Suppressor macrophage treated with lipopolysaccharide for 4 hours (primary cell): ENCODE data around the gene MPZL1.

Experiments
- DNase-seq: peaks from one replicate; pipeline ENCODE4 v3.0.0-alpha.2; 2020

The MPZL1 gene

DNA sequence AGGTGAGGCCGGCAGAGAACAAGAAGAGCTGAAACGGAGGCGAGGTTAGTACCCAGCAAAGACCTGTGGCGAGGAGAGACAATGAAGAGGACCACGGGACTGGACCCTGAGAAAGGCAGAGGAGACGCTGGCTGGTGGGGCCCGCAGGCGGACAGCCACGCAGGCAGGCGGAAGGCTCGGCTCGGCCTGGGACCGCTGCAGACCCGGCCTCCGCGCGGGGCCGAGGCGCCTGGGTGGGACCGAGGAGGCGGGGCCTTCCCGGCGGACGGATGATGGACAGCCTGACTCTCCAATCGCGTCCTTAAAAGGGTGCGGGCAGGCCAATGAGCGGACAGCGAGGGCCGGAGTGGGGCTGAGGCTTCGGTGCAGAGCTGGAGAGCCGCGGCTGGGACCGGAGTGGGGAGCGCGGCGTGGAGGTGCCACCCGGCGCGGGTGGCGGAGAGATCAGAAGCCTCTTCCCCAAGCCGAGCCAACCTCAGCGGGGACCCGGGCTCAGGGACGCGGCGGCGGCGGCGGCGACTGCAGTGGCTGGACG is at the start of gene MPZL1:
Gene MPZL1 (plus strand): TSS at position 366 of the 535 bp plus-strand sequence. CDS start 170 bp downstream, outside the sequence.
- DNase-seq = peak; percentile 96

DNA sequence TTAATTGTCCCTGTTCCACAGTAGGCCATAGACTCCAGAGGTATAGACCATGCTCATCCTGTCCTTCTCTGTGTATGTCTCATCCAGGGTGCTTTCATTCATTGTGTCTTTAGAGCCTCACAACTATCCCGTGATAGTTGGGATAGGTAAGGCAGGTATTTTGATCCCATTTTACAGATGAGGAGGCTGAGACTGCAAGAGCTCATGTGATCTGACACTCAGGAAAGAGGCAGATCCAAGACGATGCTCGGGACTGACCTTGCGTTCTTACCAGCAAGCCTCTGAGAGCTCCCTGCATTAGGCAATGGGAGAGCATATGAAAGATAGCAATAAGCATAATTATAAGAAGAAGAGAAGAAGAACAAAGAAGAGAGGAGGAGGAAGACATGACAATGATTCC is 49.0 kb upstream of the MPZL1 start:
- no peak for DNase-seq

DNA sequence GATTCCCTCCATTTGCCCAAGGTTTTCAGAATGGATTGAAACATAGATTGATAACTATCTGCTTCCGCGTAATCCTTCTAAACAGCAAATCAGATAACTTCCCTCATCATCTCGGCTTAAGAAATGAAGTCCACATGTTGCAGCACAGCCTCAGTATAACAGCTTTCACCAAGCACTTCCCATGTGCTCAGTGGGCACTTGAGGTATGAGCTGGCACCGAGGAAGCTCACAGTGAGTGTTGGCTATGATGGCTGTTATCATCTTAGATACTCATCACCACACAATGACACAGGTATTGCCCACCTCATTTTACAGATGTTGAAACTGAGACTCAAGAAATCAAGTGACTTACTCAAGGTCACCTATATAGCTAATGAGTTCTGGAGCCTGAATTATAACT is 48.5 kb upstream of the MPZL1 start:
- peak; percentile 36 for DNase-seq

DNA sequence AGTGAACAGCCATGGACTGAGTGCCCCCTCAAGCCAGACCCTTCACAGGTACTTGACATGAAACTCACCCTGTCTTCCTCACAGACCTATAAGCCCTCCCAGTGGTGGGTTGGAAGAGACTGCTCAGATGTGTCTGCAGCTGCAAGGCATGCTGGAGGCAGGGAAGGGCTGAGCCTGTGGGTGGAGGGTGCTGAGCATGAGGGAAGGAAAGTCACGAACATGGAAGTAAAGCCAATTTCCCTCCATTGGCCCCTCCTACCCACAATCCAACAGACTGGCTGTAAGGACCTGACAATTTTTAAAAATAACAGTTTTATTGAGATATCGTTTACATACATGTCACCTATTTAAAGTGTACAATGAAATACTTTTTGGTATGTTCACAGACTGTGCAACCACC is 47.6 kb upstream of the MPZL1 start:
- no peak for DNase-seq

DNA sequence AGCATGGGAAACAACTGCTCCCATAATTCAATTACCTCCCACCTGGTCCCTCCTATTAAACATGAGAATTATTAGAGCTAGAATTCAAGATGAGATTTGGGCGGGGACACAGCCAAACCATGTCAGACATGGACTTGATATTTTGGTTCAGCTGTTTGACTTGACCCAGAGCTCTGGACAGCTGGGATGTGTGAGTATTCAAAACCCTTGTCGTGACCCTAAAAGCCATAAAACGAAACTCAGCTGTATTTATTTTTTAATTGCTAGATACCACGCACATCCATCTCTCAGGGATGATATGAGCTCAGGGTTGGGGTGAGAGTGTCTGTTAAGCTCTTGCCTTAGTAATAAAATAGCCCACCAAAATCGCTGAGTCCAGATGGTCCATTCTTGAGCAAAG is 46.3 kb upstream of the MPZL1 start:
- DNase-seq = no peak

DNA sequence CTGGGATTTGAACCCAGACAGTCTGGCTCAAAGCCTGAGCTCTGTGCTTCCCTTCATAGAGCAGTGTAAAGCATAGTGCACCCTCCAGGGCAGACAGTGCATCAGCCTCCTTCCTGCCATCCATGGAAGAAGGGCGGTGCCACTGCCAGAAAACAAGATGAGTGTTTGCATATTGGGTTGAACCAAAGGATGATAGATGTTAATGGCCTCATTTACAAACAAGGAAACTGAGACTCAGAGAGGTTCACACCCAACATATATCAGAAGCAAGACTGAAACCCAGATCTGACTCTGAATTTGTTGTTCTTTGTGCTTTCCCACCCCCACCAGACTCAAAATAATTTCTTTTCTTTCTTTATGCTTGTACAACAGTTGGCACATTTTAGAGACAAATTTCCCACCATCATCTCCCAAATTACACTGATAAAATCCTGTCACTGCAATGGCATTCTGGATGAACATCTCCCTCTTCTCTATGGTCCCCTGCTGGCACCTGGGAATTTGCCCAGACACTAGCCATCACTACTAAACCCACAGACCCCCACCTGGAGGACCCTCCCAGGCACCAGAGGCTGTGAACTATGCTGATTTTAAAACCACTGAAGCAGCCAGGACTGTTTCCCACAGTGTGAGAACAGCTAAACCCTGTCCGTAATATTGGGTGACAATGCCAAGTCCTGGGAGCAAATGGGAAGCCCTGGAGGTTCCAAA is 45.4 kb upstream of the MPZL1 start:
- DNase-seq = no peak

DNA sequence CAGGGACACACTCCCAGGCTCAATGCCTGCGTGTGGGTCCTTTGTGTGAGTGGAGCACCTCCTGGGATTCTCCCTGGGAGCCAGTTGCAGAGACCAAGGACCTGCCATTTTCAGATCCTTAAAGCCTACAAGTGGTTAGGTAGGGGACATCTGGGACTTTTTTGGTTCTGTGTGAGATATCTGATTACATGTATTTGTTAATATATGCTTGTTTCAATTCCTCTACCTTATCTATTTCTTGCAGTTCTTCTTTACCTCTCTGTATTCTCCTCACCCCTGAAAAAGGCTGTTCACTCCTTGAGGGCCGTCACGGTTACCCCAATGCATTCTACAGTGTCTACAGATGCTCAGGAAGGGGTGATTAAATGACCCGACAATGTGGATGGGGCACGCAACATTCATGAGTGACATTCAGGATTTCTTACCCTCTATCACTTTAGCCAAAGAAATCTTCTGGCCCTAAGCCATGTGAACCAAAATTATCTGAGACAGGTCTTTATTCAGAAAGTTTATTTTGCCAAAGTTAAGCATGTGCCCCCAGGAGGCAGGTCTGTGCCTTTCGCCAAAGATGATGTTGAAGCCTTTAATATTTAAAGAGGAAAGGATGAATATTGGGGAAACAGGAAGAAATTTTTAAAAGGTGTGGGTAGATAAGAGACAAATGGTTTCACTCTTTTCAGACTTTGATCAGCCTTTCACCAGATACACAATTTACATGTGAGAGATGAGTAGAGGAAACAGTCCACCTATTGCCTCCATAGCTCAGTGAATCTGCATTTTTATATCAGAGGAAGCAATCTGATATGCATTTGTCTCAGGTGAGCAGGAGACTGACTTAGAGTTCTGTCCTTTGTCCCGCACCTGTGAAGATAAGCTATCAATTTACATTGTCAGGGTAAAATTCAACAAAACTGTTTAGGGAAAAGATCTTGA is 44.6 kb upstream of the MPZL1 start:
- no peak for DNase-seq

DNA sequence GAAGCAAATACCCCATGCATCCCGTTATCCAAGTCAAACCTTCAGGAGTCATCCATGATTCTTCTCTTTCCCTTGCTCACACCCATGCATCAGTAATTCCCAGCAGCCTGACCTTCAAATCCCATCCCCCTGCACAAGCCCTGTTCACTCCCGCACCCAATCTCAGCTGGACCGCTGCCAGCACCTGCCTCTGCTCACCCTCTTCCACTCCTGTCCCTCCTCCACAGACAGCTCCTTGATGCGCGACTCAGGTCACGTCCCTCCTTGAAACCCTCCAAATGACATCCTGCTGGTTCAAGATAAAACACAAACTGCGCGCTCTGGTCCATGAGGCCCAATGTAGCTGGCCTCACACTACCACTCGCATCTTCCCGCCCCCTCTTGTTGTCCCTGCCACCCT is 43.4 kb upstream of the MPZL1 start:
- DNase-seq = no peak

DNA sequence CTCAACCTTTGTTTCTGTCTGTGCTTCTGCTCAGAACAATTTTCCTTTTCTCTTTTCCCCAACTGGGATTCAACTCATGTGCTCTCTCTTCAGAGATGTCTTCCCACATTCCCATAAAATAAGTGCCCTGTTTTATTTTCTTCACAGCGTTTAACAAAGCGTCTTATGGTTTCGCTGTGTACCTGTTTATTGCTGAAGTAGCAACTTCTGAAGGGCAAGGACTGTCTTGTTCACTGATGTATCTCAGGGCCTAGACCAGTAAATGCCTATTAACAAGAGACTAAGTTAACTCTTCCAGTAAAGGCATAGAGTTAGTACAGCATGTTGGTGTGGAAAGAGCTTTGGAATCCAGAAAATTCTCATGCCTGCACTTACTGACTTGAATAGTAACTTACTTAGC is 42.9 kb upstream of the MPZL1 start:
- no peak for DNase-seq

DNA sequence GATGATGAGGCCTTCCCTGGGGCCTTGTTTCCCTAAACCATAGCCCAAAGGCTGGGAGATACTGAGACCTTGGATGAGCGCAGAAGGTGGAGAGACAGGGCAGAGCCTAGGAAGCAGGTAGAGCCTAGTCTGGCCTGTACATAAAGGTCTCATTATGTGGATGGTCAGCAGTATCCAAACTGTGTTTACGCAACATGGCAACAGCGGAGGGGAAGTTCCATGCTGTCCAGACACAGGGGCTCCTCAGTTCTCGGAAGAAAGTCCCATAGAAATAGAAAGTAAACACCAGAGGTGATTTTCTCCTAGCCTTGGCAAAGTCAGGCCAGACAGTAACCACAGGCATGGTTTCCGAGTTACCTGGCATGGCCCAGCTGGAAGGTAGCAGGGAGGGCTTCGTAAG is 42.1 kb upstream of the MPZL1 start:
- DNase-seq = peak; percentile 69

DNA sequence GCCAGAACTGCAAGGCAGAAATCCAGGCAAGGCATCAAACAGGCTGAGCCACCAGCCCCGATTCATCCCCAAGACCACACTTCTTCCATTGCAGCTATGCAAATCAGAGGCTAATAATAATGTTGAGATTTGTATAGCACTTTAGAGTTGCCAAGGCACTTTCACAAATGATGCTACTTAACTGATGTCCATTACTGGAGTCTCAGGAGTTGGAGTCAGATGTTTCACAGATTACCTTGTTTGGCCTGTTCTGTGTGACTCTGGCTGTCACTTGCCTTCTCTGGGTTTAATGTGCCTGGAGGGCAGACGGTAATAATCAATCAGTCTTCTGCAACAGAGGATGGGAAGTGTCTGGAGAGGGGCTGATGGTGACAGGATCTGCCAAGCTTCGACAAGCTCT is 40.8 kb upstream of the MPZL1 start:
- no peak for DNase-seq

DNA sequence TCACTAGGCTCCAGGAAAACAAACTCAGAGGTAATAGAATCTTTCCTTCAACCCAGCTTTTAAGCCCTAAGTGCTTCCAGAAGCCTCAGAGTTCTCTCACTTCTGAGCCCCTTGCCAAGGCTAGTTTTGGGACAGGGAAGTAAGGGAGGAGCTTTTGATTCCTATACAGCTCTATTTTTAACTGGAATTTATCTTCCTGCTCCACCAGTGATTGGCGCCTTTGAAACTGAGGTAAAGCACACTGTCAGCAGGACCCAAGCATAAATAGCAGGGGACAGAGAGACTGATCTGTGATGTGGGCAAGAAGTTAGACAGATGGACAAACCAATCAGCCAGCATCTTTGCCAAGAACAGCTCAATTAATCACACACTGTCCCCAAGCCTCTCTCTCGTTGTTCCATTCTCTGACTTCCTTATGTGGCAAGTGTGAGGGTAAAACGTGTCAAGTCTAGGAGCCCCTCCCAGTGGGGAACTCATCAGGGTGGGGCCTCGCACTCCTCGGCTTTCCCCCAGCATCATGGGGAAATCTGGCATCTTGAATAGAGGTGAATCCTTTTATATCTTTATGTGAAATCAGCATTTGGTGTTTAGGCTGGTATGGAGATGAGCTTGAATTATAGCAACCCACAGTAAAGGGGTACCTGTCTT is 40.2 kb upstream of the MPZL1 start:
- DNase-seq = peak; percentile 58

DNA sequence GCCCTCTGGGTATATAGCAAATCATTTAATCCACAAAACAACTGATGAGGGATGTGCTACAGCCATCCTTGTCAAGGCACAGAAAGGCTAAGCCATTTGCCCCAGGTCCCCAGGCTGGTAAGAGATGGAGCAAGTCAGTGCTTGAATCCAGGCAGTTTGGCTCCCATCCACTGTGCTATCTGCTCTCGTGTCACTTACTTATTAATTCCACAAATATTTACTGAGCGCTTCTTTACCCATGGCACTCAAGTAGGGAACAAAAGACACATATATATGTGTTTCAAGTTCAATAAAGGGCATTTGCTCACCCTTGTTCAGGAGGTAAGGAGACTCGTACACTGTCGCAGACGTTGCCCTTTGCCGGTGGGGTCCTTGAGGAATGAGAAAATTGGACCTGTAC is 38.6 kb upstream of the MPZL1 start:
- DNase-seq = no peak

DNA sequence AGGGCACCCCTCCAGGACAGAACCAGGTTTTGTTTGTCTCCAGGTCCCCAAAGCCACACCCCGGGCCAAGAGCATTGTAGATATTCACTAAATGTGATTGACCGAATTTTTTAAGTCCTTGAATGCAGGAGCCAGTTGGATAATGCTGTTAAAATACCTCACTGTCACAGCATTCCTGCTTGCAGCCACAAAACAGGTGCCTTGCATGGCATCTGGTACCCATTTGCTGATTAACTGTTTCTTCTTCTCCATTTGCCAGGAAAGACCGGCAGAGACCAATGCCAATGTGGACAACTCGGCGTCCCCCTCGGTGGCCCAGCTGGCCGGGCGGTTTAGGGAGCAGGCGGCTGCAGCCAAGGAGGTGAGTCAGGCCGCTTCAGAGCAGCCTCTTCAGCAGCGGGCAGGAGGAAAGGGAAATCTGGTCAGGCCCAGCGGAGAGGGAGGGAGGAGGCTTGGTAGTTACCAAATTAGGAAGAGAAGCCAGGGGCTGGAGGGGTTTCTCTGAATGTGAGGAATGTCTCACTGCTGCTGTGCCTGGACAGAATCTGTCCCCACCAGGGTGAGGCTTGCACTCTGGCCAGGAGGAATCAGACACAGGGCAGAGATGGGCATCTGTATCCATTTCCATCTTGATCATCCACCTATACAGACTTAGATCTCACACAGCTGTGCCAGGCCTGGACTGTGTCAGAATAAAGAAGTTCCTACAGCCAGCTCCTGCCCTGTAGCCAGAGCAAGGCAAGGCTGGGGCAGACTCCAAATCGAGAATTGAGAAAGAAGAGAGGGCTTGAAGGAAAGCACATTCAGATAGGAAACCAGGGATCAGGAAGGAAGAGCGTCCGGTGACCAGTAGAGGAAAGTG is 37.9 kb upstream of the MPZL1 start:
- DNase-seq = no peak

DNA sequence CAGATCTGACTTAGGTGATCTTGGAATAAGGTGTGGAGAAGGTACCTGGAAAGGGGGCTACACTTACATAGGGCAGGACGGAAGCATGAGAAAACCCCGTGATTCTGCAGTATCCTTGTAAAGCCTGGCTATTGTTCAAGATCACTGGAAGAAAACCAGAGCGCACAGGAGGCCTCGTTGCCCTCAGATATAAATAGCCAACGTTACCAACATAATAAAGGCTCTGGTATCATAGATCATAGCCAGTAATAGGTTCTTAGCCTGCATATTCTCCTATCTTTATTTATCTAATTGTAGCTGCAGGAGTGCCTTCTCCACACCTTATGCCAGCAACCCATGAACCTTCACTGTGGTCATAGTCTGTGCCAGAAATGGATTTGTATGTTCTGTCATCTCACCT is 35.9 kb upstream of the MPZL1 start:
- DNase-seq = no peak

DNA sequence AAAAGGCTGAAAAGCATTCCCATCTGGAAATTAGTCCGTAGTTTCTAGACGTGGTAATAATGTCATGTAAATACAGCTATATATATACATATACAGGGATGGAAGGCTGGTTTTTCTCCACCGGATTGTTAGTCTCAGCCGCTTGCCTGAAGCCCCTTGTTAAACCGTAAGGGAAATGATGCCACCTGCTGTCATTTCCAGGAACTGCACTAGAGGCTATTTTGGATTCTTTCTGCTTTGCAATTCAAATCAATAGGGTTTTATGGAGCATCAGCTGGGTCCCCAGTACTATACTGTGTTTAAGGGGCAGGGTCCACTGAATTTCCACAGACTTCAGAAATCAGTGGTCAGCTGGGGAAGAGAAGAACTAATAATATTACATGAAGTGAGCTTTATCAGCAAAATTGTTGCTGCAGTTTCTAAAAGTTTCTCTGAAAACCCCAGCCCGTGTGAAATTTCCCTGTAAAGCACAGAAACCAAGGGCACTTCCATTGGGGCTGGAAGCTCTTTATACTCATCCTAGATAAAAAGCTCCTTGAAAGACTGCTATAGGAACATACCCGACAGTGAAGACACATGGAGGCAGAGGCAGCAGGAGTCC is 33.8 kb upstream of the MPZL1 start:
- DNase-seq = peak; percentile 92

DNA sequence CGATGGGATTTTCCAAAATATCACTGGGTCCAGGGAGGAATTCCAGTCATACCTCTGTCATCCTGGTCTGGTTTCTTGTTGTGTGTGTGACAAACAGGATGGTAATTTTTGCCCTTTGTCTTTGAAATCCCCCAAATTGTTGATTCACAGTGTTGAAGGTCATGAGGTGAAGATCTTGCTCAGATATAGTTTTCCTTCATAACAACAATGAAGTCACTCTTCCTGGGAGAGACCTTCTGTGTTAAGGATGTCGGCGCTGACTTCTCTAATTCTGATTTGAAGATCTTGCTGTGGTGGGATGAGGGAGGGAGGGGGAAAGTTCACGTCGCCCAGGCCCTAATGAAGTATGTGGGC is 32.2 kb upstream of the MPZL1 start:
- DNase-seq = peak; percentile 93

DNA sequence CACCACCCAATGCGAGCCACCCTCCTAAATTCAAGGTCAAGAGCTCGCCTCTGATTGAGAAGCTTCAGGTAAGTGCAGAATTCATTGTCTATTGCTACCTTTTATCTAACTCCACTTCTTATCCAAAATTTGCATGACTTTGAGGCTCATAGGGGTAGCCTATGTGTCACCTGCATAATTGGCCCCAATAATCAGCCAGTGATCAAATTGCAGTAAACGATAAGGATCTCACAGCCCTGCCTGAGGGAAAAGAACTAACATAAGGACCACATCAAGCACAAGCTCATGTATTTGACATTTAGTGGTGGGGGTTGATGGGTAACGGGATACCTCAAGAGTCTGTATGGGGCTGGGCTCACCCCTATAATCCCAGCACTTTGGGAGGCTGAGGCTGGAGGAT is 31.7 kb upstream of the MPZL1 start:
- no peak for DNase-seq

DNA sequence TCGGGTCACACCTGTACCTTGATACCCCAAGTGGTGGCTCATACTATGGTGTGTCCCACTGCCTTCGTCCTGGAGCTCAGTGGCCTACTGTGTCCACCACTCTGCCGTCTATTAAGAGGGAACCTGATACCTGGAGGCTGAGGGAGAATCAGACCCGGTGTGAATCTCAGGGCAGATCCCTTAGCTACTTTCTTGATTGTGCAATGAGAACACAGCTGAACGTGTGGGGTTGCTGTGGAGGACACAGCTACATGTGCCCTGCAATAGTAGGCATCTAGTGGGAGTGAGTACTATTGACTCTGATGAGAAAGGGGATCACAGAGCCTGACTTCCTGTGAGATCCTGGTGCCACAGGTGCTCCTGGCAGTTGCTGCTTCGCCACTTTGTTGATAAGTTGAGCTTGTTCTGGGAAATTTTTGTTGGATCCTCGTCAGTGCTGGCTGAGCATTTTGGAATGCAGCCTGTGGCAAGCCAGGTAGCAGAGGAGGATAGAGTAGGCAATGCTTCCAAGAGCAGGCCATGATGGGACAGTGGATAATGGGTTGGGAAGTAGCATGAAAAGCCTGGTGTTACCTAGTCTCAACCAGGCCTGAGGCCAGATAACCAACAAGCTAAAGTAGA is 28.2 kb upstream of the MPZL1 start:
- no peak for DNase-seq

DNA sequence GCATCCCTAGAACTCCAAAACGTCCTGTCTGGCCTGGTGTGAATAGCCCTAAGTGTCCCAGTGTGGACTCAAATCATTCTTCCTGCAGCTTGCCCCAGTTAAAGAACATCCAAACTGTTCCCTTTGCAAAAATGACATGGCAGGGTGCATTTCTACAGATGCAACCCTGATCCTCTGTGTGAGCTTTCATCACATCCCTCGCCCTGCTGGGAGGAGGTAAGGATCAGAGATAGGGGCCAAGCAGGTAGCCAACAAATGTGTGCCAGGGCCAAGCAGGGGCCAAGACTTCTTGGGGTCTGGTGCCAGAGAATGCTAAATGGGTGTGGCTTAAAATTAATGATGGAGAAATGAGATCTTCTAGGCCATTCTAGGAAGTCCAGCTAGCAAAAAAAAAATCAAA is 27.1 kb upstream of the MPZL1 start:
- DNase-seq = no peak

DNA sequence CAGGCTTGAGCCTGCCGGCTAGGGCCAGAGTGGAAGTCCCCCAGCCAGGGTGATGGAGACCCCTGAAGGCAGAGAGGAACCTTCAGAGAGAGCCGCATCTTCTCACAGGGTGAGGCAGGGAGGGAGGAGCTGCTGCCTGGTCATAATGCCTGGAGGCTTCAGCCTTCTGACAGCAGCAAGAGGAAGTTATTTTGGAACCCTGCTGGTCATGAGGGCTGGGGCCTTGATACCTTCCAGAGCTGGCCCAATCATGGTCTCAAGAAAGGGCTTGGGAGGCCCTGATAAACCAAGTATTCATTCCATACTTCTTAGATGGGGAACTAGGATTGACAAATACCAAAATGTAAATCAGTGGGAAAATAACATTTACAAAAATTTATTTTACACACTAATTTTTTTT is 26.6 kb upstream of the MPZL1 start:
- peak; percentile 47 for DNase-seq
